Measurements from ENCODE around the gene ZNF69.
"Not testable (repeated sequence)": the region's sequence is repeated elsewhere in the genome, so short reads cannot be mapped to it uniquely, and the experiment has no call there.

DNA sequence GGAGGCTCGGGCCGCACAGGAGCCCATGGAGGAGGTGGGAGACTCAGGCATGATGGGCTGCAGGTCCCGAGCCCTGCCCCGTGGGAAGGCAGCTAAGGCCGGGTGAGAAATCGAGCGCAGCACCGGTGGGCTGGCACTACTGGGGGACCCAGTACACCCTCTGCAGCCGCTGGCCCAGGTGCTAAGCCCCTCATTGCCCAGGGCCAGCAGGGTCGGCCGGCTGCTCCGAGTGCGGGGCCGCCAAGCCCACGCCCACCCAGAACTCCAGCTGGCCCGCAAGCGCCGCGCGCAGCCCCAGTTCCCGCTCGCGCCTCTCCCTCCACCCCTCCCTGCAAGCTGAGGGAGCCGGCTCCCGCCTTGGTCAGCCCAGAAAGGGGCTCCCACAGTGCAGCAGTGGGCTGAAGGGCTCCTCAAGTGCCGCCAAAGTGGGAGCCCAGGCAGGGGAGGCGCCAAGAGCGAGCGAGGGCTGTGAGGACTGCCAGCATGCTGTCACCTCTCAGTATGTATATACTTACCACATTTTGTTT lies 53.8 kb downstream of the ZNF69 start:
- TF ChIP-seq POLR2AphosphoS5 (IDR thresholded peaks at IDR 0.05; ENCODE audit: insufficient read depth in 1 of 2, low read depth in 1 of 2): not testable (repeated sequence)
- TF ChIP-seq, protein P1, sequence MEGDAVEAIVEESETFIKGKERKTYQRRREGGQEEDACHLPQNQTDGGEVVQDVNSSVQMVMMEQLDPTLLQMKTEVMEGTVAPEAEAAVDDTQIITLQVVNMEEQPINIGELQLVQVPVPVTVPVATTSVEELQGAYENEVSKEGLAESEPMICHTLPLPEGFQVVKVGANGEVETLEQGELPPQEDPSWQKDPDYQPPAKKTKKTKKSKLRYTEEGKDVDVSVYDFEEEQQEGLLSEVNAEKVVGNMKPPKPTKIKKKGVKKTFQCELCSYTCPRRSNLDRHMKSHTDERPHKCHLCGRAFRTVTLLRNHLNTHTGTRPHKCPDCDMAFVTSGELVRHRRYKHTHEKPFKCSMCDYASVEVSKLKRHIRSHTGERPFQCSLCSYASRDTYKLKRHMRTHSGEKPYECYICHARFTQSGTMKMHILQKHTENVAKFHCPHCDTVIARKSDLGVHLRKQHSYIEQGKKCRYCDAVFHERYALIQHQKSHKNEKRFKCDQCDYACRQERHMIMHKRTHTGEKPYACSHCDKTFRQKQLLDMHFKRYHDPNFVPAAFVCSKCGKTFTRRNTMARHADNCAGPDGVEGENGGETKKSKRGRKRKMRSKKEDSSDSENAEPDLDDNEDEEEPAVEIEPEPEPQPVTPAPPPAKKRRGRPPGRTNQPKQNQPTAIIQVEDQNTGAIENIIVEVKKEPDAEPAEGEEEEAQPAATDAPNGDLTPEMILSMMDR (IDR thresholded peaks at IDR 0.05): not testable (repeated sequence)
